Karpas-422 (cell line): ENCODE measurements around the gene HRH2. TPM values are rescaled to one million over a fixed set of nuclear protein-coding genes. Genes with fewer than 3 reads are reported as not detected.

ENCODE experiments used
- DNase-seq: peaks from one replicate; pipeline ENCODE4 v3.0.0-alpha.2; 2015
- H2AFZ ChIP-seq: fragments of 200-600 bp; sonication (generic); 2 replicates; pipeline ENCODE4 v1.6.1; 2014; ENCODE audit warnings: antibody characterized with exemption, low read length, mixed read lengths
- H3K27ac ChIP-seq: fragments of 200-600 bp; sonication (generic); 2 replicates; pipeline ENCODE4 v1.5.1; 2014; ENCODE audit warnings: mild to moderate bottlenecking, low read length, moderate library complexity
- H3K27me3 ChIP-seq: fragments of 200-600 bp; sonication (generic); 2 replicates; pipeline ENCODE4 v1.6.1; 2014; ENCODE audit warnings: low read length, mixed read lengths
- H3K36me3 ChIP-seq: fragments of 200-600 bp; sonication (generic); 2 replicates; pipeline ENCODE4 v1.6.1; 2014; ENCODE audit warnings: low read length, mixed read lengths; ENCODE audit not compliant: insufficient read depth
- H3K4me1 ChIP-seq: fragments of 200-600 bp; sonication (generic); 2 replicates; pipeline ENCODE4 v1.6.1; 2014; ENCODE audit warnings: mild to moderate bottlenecking, low read length, mixed read lengths
- H3K4me2 ChIP-seq: fragments of 200-600 bp; sonication (generic); 2 replicates; pipeline ENCODE4 v1.6.1; 2014; ENCODE audit warnings: low read length, low read depth, mild to moderate bottlenecking; ENCODE audit not compliant: poor library complexity, severe bottlenecking
- H3K4me3 ChIP-seq: fragments of 200-600 bp; sonication (generic); 2 replicates; pipeline ENCODE4 v1.5.1; 2014; ENCODE audit warnings: mild to moderate bottlenecking, antibody characterized with exemption, low read length, mixed read lengths
- H3K79me2 ChIP-seq: fragments of 200-600 bp; sonication (generic); 2 replicates; pipeline ENCODE4 v1.6.1; 2014; ENCODE audit warnings: mild to moderate bottlenecking, low read length, mixed read lengths
- H3K9ac ChIP-seq: fragments of 200-600 bp; sonication (generic); 2 replicates; pipeline ENCODE4 v1.6.0; 2014; ENCODE audit warnings: low read length
- H3K9me2 ChIP-seq: fragments of 200-600 bp; sonication (generic), shearing (Covaris generic); replicated peaks from 2 replicates; pipeline ENCODE4 v1.6.0; 2014; ENCODE audit warnings: mild to moderate bottlenecking, low read length, moderate library complexity; ENCODE audit not compliant: insufficient read depth
- H3K9me3 ChIP-seq: fragments of 300-700, 200-600 bp; sonication (generic); 2 replicates; pipeline ENCODE4 v1.6.1; 2014; ENCODE audit warnings: low read length, mixed read lengths
- H4K20me1 ChIP-seq: fragments of 200-600 bp; sonication (generic); 2 replicates; pipeline ENCODE4 v1.6.1; 2014; ENCODE audit warnings: mild to moderate bottlenecking, antibody characterized with exemption, low read length, low read depth; ENCODE audit not compliant: insufficient read depth
- total RNA-seq: library from RNA; depleted of rRNA; stranded (reverse); fragments of >200 nt; shearing (Covaris generic); gene quantifications from 2 replicates; pipeline ENCODE4 v1.2.3, GENCODE V29; 2014; ENCODE audit warnings: low replicate concordance

HRH2 gene
- total RNA-seq, 1 experiment from 2014 or later = not detected

DNA sequence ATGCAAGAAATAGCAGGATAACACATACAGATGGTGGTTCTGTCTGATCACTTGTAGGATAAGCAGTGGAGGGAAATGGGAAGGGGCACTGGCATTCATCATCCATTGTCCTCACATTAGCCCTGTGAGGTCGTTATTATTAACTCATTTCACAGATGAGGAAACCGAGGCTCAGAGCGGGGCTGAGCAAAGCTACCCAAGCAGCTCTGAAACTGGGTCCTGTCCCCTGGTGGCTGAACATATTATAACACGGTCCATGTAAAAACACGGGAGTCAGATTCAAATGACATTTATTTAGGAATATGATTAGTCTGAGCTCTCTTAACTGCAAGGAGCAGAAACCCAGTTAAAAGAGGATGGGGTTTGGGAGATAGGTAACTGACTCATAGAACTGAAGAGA lies 43.1 kb downstream of the HRH2 start:
- Histone ChIP-seq H4K20me1 (no peaks in the 10 kb centered on the region), H3K36me3 (no peaks in the 10 kb centered on the region), H3K79me2 (no peaks in the 10 kb centered on the region), H3K4me2 (no peak overlapping the region), H3K4me1 (no peaks in the 10 kb centered on the region), H3K9me3 (no peaks in the 10 kb centered on the region), H3K4me3 (no peak overlapping the region), H3K27me3 (no peaks in the 10 kb centered on the region), H3K9me2 (no peaks in the 10 kb centered on the region), H3K27ac (no peak overlapping the region), H3K9ac (no peak overlapping the region), H2AFZ (no peak overlapping the region)
- peak; percentile 59 for DNase-seq

DNA sequence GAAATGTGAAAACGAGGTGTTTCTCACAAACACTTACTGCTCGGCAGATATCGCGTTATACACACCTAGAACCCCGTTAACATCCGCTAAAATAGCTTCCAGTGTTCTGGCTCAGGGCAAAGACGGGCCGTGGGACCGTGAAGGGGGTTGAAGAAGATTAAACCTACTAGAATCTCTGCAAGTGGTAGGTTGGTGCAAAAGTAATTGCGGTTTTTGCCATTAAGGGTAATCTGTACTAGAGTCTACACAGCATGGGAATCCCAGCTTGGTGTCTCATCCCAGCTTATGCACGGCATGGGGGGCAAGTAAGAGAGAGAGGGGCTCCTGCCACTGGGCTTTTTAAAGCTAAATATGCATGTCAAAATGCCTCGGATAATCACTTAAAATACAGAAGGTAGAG lies 43.9 kb downstream of the HRH2 start:
- Histone ChIP-seq H3K79me2 (no peaks in the 10 kb centered on the region), H2AFZ (no peak overlapping the region), H3K27me3 (no peaks in the 10 kb centered on the region), H3K9ac (no peak overlapping the region), H3K4me1 (no peaks in the 10 kb centered on the region), H3K27ac (no peak overlapping the region), H3K4me2 (no peak overlapping the region), H3K36me3 (no peaks in the 10 kb centered on the region), H4K20me1 (no peaks in the 10 kb centered on the region), H3K9me3 (no peaks in the 10 kb centered on the region), H3K4me3 (no peak overlapping the region), H3K9me2 (no peaks in the 10 kb centered on the region)
- no peak for DNase-seq

DNA sequence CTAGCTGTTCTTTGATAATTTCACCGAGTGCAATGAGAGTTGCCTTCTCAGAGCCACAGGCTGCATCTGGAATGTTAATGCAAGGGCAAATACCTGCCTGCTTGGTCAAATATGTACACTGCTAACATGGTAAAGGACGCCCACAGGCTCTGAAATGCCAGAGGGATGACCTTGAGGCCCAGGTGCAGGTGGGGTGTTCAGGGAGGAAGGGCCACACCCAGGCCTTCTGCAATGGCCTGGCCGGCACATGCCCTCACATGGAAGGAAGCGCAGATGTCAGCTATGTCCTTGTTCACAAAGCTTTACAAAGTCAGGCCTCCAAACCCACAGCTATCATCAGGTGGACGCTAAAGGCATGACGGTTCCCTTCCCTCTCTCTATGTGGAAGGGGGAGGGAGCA lies 48.6 kb downstream of the HRH2 start:
- Histone ChIP-seq H3K27ac (no peak overlapping the region), H3K4me1 (no peaks in the 10 kb centered on the region), H3K79me2 (no peaks in the 10 kb centered on the region), H3K36me3 (no peaks in the 10 kb centered on the region), H4K20me1 (no peaks in the 10 kb centered on the region), H3K9me3 (no peaks in the 10 kb centered on the region), H3K4me3 (no peak overlapping the region), H3K4me2 (no peak overlapping the region), H3K9ac (no peak overlapping the region), H3K27me3 (no peaks in the 10 kb centered on the region), H3K9me2 (no peaks in the 10 kb centered on the region), H2AFZ (no peak overlapping the region)
- no peak for DNase-seq

DNA sequence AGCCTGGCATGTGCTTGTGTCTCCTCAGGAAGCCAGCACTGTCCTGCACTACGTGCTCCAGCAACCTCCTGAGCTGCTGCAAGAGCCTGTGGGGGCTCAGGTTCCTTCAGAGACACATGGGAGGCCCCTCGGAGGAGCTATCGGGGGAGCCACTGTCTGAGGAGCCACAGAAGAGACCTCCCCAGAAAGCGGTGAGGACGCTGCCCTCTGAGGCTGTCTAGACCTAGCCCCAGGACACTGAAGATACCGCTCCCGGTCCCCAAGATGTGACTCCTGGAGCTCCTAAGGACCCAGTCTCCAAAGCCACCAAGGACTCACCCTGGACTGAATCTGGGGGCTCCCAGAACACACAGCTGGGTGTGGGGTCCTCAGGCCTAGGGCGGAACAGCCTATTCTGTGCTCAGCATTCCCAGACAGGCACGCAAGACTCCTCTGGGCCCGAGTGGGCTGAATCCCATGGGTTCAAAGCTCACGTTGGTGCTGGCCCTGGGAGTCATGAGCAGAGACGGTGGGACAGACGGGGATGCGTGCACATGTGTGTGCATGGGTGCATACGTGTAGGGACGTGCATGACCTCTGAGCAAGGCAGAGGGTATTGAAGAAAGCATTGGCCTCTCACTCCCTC lies 50.0 kb downstream of the HRH2 start:
- Histone ChIP-seq H3K4me1 (no peaks in the 10 kb centered on the region), H3K4me3 (no peak overlapping the region), H4K20me1 (no peaks in the 10 kb centered on the region), H3K27ac (no peak overlapping the region), H3K9me2 (no peaks in the 10 kb centered on the region), H3K9ac (no peak overlapping the region), H3K27me3 (no peaks in the 10 kb centered on the region), H3K36me3 (no peaks in the 10 kb centered on the region), H2AFZ (no peak overlapping the region), H3K79me2 (no peaks in the 10 kb centered on the region), H3K9me3 (no peaks in the 10 kb centered on the region), H3K4me2 (no peak overlapping the region)
- no peak for DNase-seq

DNA sequence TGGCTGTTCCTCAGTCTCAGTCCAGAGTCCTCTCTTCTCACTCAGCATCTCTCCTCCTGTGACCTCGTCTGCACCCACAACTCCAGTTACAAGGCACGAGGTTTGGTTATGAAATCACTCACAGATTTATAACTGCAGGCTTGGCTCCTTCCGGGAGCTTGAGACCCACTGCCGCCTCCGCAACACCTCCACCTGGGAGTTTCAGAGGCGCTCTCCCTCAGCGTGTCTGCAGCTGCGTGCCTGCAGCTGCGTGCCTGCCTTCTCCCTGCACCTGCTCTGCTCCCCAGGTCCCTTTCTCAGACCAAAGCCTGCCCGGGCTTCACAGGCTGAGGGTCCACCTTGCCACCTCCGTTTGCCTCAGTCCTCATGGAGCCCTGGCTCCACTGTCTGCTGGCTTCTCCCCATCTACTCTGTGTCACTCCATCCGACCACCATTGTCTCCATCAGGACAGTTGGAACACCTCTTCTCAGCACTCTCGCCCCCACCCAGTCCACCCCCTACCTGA lies 51.5 kb downstream of the HRH2 start:
- no peaks in the 10 kb centered on the region for H3K36me3 ChIP-seq
- H4K20me1 ChIP-seq = no peaks in the 10 kb centered on the region
- H3K4me2 ChIP-seq = no peak overlapping the region
- H2AFZ ChIP-seq = no peak overlapping the region
- no peak overlapping the region for H3K27ac ChIP-seq
- DNase-seq = no peak
- no peaks in the 10 kb centered on the region for H3K27me3 ChIP-seq
- H3K9me2 ChIP-seq = no peaks in the 10 kb centered on the region
- H3K4me1 ChIP-seq = no peaks in the 10 kb centered on the region
- H3K9me3 ChIP-seq = no peaks in the 10 kb centered on the region; the same call in 1 of the 2 replicates
- no peak overlapping the region for H3K4me3 ChIP-seq
- no peak overlapping the region for H3K9ac ChIP-seq
- no peaks in the 10 kb centered on the region for H3K79me2 ChIP-seq

DNA sequence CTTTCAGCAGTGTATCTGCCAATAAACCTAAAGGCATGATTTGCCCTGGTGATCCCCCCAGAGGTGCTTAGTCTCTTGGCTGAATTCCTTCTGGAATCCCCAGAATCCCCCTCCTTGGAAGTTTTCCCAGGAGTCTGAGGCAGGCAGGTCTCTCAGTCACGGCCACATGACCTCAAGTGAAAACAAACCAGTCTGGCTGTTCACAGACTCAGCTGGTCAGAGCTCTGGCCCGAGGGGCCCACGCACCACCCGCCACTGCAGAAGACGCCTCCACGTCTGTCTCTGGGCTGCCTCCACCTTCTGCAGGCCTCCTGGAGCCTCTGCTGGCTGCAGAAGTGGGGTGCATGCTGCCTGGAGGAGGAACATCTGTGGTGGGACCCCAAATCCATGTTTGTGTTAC lies 52.5 kb downstream of the HRH2 start:
- H3K79me2 ChIP-seq = no peaks in the 10 kb centered on the region
- H4K20me1 ChIP-seq = no peaks in the 10 kb centered on the region

DNA sequence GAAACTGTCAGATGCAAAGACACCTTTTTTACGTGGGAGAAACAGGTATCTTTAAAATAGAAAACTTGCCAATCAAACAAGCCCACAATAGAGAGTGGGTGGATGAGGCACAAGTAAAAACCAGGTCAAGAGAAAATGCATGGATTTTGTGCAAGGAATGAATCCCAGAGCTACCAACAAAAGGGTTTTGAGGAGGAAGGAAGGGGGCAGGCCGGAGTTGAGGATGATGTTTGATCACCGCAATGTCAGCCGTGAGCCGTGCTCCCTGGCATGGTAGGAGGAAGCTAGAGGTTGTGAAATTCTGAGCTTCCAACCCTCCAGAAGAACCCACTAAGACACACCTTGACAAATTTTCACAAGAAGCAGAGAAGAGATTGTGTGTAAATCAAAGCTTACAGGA lies 53.2 kb downstream of the HRH2 start:
- no peak overlapping the region for H3K9ac ChIP-seq
- H4K20me1 ChIP-seq = no peaks in the 10 kb centered on the region
- H3K27ac ChIP-seq = no peak overlapping the region
- H3K9me3 ChIP-seq = no peaks in the 10 kb centered on the region; the same call in 1 of the 2 replicates
- H3K4me3 ChIP-seq = no peak overlapping the region
- no peaks in the 10 kb centered on the region for H3K36me3 ChIP-seq
- H3K4me1 ChIP-seq = no peaks in the 10 kb centered on the region
- no peak overlapping the region for H3K4me2 ChIP-seq
- no peaks in the 10 kb centered on the region for H3K9me2 ChIP-seq
- H3K79me2 ChIP-seq = no peaks in the 10 kb centered on the region
- no peak for DNase-seq
- no peaks in the 10 kb centered on the region for H3K27me3 ChIP-seq
- H2AFZ ChIP-seq = no peak overlapping the region

More for the DNA sequence above, 52.5 kb downstream of the HRH2 start:
- Histone ChIP-seq H3K9me3 (no peaks in the 10 kb centered on the region; the same call in 1 of the 2 replicates), H3K9ac (no peak overlapping the region), H3K4me3 (no peak overlapping the region), H3K36me3 (no peaks in the 10 kb centered on the region), H3K27ac (no peak overlapping the region), H3K9me2 (no peaks in the 10 kb centered on the region), H2AFZ (no peak overlapping the region), H3K27me3 (no peaks in the 10 kb centered on the region), H3K4me1 (no peaks in the 10 kb centered on the region), H3K4me2 (no peak overlapping the region)
- no peak for DNase-seq

DNA sequence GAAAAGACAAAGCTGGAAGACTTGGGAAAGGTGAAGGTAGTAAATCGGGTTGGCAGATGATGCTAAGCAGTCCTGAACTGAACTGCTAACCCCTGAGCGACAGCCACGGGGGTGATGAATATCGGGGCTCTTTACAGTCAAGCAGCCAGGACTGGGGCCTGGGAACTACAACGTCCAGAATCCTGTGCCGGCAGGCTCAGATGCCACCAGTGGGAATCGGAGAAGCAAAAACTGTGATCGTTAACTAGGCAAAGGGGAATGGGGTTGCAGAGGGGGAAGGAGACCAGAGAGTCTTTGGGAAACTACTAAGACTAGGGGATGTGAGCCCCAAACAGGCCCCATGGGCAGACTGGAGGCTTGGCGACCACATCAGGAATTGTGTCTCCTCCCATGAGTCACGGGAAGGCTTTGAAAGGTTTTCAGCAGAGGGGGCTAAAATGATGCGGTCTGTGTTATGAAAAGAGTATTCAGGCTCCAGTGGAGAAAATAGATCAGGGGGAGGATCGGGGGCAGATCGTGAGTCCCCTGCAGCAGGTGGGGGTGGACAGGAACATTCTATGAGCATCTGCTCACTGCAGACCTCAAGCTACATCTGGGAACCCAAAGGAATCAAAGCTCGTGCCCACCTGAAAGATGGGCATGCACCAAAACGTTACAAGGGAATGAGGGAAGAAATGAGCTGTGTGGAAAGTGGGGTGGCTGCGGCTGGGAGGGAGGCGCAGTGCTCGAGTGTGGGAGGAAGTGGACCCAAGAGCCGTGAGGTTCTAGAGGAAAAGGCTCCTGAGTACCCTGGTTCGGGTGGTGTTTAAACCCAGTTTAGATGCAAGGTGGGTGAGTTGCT lies 53.8 kb downstream of the HRH2 start:
- Histone ChIP-seq H4K20me1 (no peaks in the 10 kb centered on the region), H3K36me3 (no peaks in the 10 kb centered on the region), H3K27ac (no peak overlapping the region), H3K9me2 (no peaks in the 10 kb centered on the region), H3K9ac (no peak overlapping the region), H3K27me3 (0 out of 2 replicates have a peak, but pooled peaks cover 5% of the 10 kb centered on the region), H2AFZ (no peak overlapping the region), H3K9me3 (peaks cover 3% of the 10 kb centered on the region), H3K4me1 (no peaks in the 10 kb centered on the region), H3K79me2 (no peaks in the 10 kb centered on the region), H3K4me2 (no peak overlapping the region), H3K4me3 (no peak overlapping the region)
- DNase-seq = no peak
